IMR-90 (cell line): ENCODE data around the gene NDC80. TPM values are rescaled to one million over a fixed set of nuclear protein-coding genes. Genes with fewer than 3 reads are reported as not detected.
A peak's percentile ranks its signal among the peaks of the same experiment; 100 is the strongest.

Experiments
- ATAC-seq: fragments of 200-7000 bp; cut with Tn5 transposase; 2 replicates; pipeline ENCODE4 v1.9.1; 2020; ENCODE audit warnings: low read depth, mild to moderate bottlenecking, moderate library complexity
- BruUV-seq: library from RNA; stranded (reverse); fragments of 400-500 nt; replicated peaks from 2 replicates; lab custom pipeline; 2021; lab: Mats Ljungman, UMichigan
- CTCF ChIA-PET: fragments of 300-600 bp; formaldehyde crosslinking; extraction: SDS; loops from one replicate; lab custom pipeline; 2021; ENCODE audit warnings: antibody characterized with exemption; lab: Yijun Ruan, JAX
- POLR2A ChIA-PET: fragments of 300-600 bp; sonication (Branson Sonifier 250); formaldehyde crosslinking; loops from one replicate; lab custom pipeline; 2022; ENCODE audit warnings: antibody characterized with exemption; ENCODE audit not compliant: unreplicated experiment; lab: Charles Lee
- DNase-seq: peaks from one replicate; pipeline ENCODE4 v3.0.0; 2013
- H2AFZ ChIP-seq: replicated peaks from 2 replicates; pipeline ENCODE3; 2013; ENCODE audit warnings: low read length, mild to moderate bottlenecking; ENCODE audit not compliant: poor library complexity
- H2AK5ac ChIP-seq: 2 replicates; pipeline ENCODE4 v1.6.1; 2013; ENCODE audit warnings: low read depth, low read length, inconsistent platforms
- H2AK9ac ChIP-seq: replicated peaks from 2 replicates; pipeline ENCODE3; 2013; ENCODE audit warnings: mild to moderate bottlenecking, low read depth, low read length, moderate library complexity; ENCODE audit not compliant: poor library complexity
- H2BK120ac ChIP-seq: 2 replicates; pipeline ENCODE4 v1.6.1; 2013; ENCODE audit warnings: low read depth, low read length, inconsistent platforms
- H2BK15ac ChIP-seq: 3 replicates; pipeline ENCODE4 v1.6.1; 2013; ENCODE audit warnings: low read depth, low read length, inconsistent platforms
- H2BK20ac ChIP-seq: 2 replicates; pipeline ENCODE4 v1.6.1; 2013; ENCODE audit warnings: low read depth, mild to moderate bottlenecking, inconsistent platforms, low read length, moderate library complexity
- H2BK5ac ChIP-seq: 2 replicates; pipeline ENCODE4 v1.6.1; 2013; ENCODE audit warnings: mild to moderate bottlenecking, low read depth, low read length, inconsistent platforms; ENCODE audit not compliant: poor library complexity, severe bottlenecking
- H3K14ac ChIP-seq: replicated peaks from 2 replicates; pipeline ENCODE4 v1.6.1; 2013; ENCODE audit warnings: low read depth, low read length, inconsistent platforms
- H3K18ac ChIP-seq: 2 replicates; pipeline ENCODE4 v1.6.1; 2013; ENCODE audit warnings: low read depth, low read length, control low read depth
- H3K23ac ChIP-seq: 2 replicates; pipeline ENCODE4 v1.6.1; 2013; ENCODE audit warnings: low read depth, low read length, inconsistent platforms
- H3K27ac ChIP-seq: 2 replicates; pipeline ENCODE4 v1.5.1; 2013; ENCODE audit warnings: mild to moderate bottlenecking, control low read depth, low read length; ENCODE audit not compliant: insufficient read depth
- H3K27me3 ChIP-seq: 2 replicates; pipeline ENCODE4 v1.6.1; 2013; ENCODE audit warnings: low read length; ENCODE audit not compliant: control insufficient read depth, insufficient read depth
- H3K36me3 ChIP-seq: 2 replicates; pipeline ENCODE4 v1.6.1; 2013; ENCODE audit warnings: low read length, mixed read lengths; ENCODE audit not compliant: control insufficient read depth, insufficient read depth
- H3K4ac ChIP-seq: 2 replicates; pipeline ENCODE4 v1.6.1; 2013; ENCODE audit warnings: low read depth, low read length, inconsistent platforms
- H3K4me1 ChIP-seq: 2 replicates; pipeline ENCODE4 v1.6.1; 2013; ENCODE audit warnings: low read length, mixed read lengths; ENCODE audit not compliant: control insufficient read depth, insufficient read depth
- H3K4me2 ChIP-seq: 2 replicates; pipeline ENCODE4 v1.6.1; 2013; ENCODE audit warnings: low read depth, mild to moderate bottlenecking, control low read depth, low read length, moderate library complexity
- H3K4me3 ChIP-seq: 2 replicates; pipeline ENCODE4 v1.5.1; 2013; ENCODE audit warnings: low read depth, mild to moderate bottlenecking, control low read depth, low read length, moderate library complexity; ENCODE audit not compliant: insufficient read depth
- H3K56ac ChIP-seq: 2 replicates; pipeline ENCODE4 v1.6.1; 2013; ENCODE audit warnings: low read length, inconsistent platforms; ENCODE audit not compliant: insufficient read depth; ENCODE audit errors: extremely low read depth
- H3K79me1 ChIP-seq, 2 experiments: 2 replicates each; pipeline ENCODE4 v1.6.1; 2013; ENCODE audit warnings: low read length in 2 of 2, inconsistent platforms in 1 of 2, low read depth in 1 of 2
- H3K9ac ChIP-seq: 2 replicates; pipeline ENCODE4 v1.6.1; 2013; ENCODE audit warnings: low read depth, low read length, control low read depth
- H3K9me1 ChIP-seq: 2 replicates; pipeline ENCODE4 v1.6.1; 2013; ENCODE audit warnings: low read length, inconsistent platforms; ENCODE audit not compliant: insufficient read depth
- H3K9me3 ChIP-seq: 2 replicates; pipeline ENCODE4 v1.6.1; 2013; ENCODE audit warnings: low read length; ENCODE audit not compliant: control insufficient read depth, insufficient read depth
- H4K20me1 ChIP-seq: 2 replicates; pipeline ENCODE4 v1.6.1; 2013; ENCODE audit warnings: low read length, inconsistent platforms; ENCODE audit not compliant: insufficient read depth
- H4K5ac ChIP-seq: 2 replicates; pipeline ENCODE4 v1.6.1; 2013; ENCODE audit warnings: mild to moderate bottlenecking, low read depth, low read length, control low read depth
- H4K8ac ChIP-seq, 2 experiments: 2 replicates each; pipeline ENCODE4 v1.6.1; 2013; ENCODE audit warnings: low read depth in 2 of 2, low read length in 2 of 2, control low read depth in 1 of 2, inconsistent platforms in 1 of 2
- H4K91ac ChIP-seq: 2 replicates; pipeline ENCODE4 v1.6.1; 2013; ENCODE audit warnings: low read depth, low read length, inconsistent platforms; ENCODE audit not compliant: insufficient read depth
- BHLHE40 ChIP-seq: fragments of 150-350 bp; IDR thresholded peaks from 2 replicates; pipeline ENCODE4 v1.6.1; 2016; ENCODE audit warnings: mild to moderate bottlenecking, low read depth, low read length
- ELK1 ChIP-seq: fragments of 150-350 bp; IDR thresholded peaks from 2 replicates; pipeline ENCODE4 v1.6.1; 2016; ENCODE audit warnings: low read depth, mild to moderate bottlenecking, low read length, moderate library complexity, borderline replicate concordance
- FOS ChIP-seq: fragments of 150-350 bp; IDR thresholded peaks from 2 replicates; pipeline ENCODE4 v1.6.1; 2016; ENCODE audit warnings: low read depth, low read length
- MAZ ChIP-seq: IDR thresholded peaks from 2 replicates; pipeline ENCODE4 v1.6.1; 2012; ENCODE audit warnings: low read depth, mild to moderate bottlenecking, low read length, improper control_type of control experiment, moderate library complexity, borderline replicate concordance
- NFE2L2 ChIP-seq: fragments of 150-350 bp; IDR thresholded peaks from 2 replicates; pipeline ENCODE4 v1.6.1; 2016; ENCODE audit warnings: low read depth, mild to moderate bottlenecking, low read length
- WGBS, 2 experiments: methylation state at CpG; one replicate each; pipeline versions ENCODE4 v1.1.5 to v1.1.7; 2013; ENCODE audit warnings: missing lambda C conversion rate in 2 of 2; ENCODE audit not compliant: insufficient read length in 1 of 2; ENCODE audit errors: extremely low coverage in 2 of 2; 5-methylcytosine and 5-hydroxymethylcytosine counted together
- dilution Hi-C: fragments of 300-500 bp; cut with HindIII; formaldehyde crosslinking; loops from one replicate; pipeline ENCODE4 v1.14.3; 2018; ENCODE audit warnings: low sequenced_read_pairs; ENCODE audit not compliant: unreplicated experiment
- in situ Hi-C: fragments of 300-500 bp; cut with MboI; formaldehyde crosslinking; loops from 3 replicates; pipeline ENCODE4 v1.14.3; 2019; ENCODE audit warnings: low sequenced_read_pairs, inconsistent platforms, mixed read lengths
- intact Hi-C: fragments of 100-400 bp; cut with micrococcal nuclease; formaldehyde crosslinking; loops from 2 replicates; pipeline ENCODE4 v1.10.0; 2022
- polyA plus RNA-seq, 3 experiments: library from polyadenylated mRNA; depleted of rRNA; stranded (reverse); fragments of >200 nt; gene quantifications; 2 replicates each; pipeline ENCODE4 v1.2.3, GENCODE V29; 2012; ENCODE audit warnings: low replicate concordance in 1 of 3
- total RNA-seq: library from RNA; depleted of rRNA; stranded (reverse); fragments of >200 nt; gene quantifications from 2 replicates; pipeline ENCODE4 v1.2.3, GENCODE V29; 2012

The NDC80 gene
- total and polyA plus RNA-seq, 2 of the 4 experiments (the other 2 are of a cell fraction): 11.8 to 15.5 TPM

GRCh38 chr18:2536493-2536892 is 34.9 kb upstream of the NDC80 start:
- BruUV-seq: no TSS peak
- H3K23ac ChIP-seq: no peak overlapping the region
- no peaks in the 10 kb centered on the region for H4K20me1 ChIP-seq
- H4K8ac ChIP-seq: no peak overlapping the region; a peak in 1 of 4 replicates
- H3K56ac ChIP-seq: no peak overlapping the region
- dilution Hi-C loops (no loop called here), in situ Hi-C loops (loop anchor here (5.0 to 25.0 kb wide), 3 partner anchors 199 to 949 kb away; no protein-coding TSS in a partner anchor), intact Hi-C loops (no loop called here)
- no peak overlapping the region; the same call in 1 of the 2 replicates for H3K18ac ChIP-seq
- no peak overlapping the region for H3K9ac ChIP-seq
- H3K9me1 ChIP-seq: no peaks in the 10 kb centered on the region
- H2BK20ac ChIP-seq: no peak overlapping the region
- no peak overlapping the region; the same call in 1 of the 2 replicates for H3K4ac ChIP-seq
- H4K5ac ChIP-seq: no peak overlapping the region
- peak overlapping the region; percentile 58 for H2BK5ac ChIP-seq
- no peak overlapping the region for H2AFZ ChIP-seq
- H3K14ac ChIP-seq: no peak overlapping the region
- no peaks in the 10 kb centered on the region for H3K27me3 ChIP-seq
- peak; percentile 72 for DNase-seq
- H3K4me2 ChIP-seq: no peak overlapping the region
- no peaks in the 10 kb centered on the region for H3K36me3 ChIP-seq
- H2AK5ac ChIP-seq: no peak overlapping the region
- no peak overlapping the region for H3K4me3 ChIP-seq
- no peak overlapping the region for H2AK9ac ChIP-seq
- no peak overlapping the region for H2BK120ac ChIP-seq
- no peak overlapping the region for H3K27ac ChIP-seq
- ChIA-PET POLR2A (no interaction called here), CTCF (interaction anchor here (1.0 to 1.2 kb wide), 2 partner anchors 10 to 432 kb away, joined by 3 read pairs; no protein-coding TSS in a partner anchor)
- H2BK15ac ChIP-seq: no peak overlapping the region
- TF ChIP-seq NFE2L2: no peak
- TF ChIP-seq ELK1: no peak
- TF ChIP-seq FOS: no peak
- no peak for TF ChIP-seq BHLHE40
- TF ChIP-seq MAZ: no peak
- H4K91ac ChIP-seq: no peak overlapping the region
- ATAC-seq: peak; percentile 75
- H3K4me1 ChIP-seq: no peaks in the 10 kb centered on the region
- no peaks in the 10 kb centered on the region for H3K79me1 ChIP-seq
- H3K9me3 ChIP-seq: peaks cover 2% of the 10 kb centered on the region
- 75% methylated on average over 1 of the region's 4 CpGs; no CpG with 5 or more reads in 1 of the 2 experiments for WGBS, 2 experiments
